Measurements from ENCODE around the gene MAP3K5. TPM values are rescaled to one million over a fixed set of nuclear protein-coding genes. Genes with fewer than 3 reads are reported as not detected.

MAP3K5 gene
- total and polyA plus RNA-seq, 2 donors (not counting 3 experiments of a cell fraction or from before 2014, with no cell fraction given): 1.5 to 7.0 TPM

- intact Hi-C loops (cut with micrococcal nuclease) (no loop called here), dilution Hi-C loops (cut with MboI; ENCODE audit: extremely low pct_ligation_motif_present, low sequenced_read_pairs) (no loop called here)
- FAIRE-seq: no peak
Observed at GRCh38 chr6:136745300-136745699, 47.0 kb downstream of the MAP3K5 start.

More at GRCh38 chr6:136745300-136745699, 47.0 kb downstream of the MAP3K5 start:
- Histone ChIP-seq H3K9ac (replicated peaks; ENCODE audit: extremely low read depth, insufficient read depth, low read length) (no peak overlapping the region), H3K79me2 (ENCODE audit: control insufficient read depth, insufficient read depth, low read length) (no peaks in the 10 kb centered on the region), H4K20me1 (replicated peaks; ENCODE audit: control insufficient read depth, extremely low read depth, insufficient read depth, low read length) (no peaks in the 10 kb centered on the region), H3K27ac (ENCODE audit: insufficient read depth, low read depth, low read length) (no peak overlapping the region), H3K27me3 (ENCODE audit: control insufficient read depth in 2 of 2, insufficient read depth in 2 of 2, low read length in 2 of 2) (no peaks in the 10 kb centered on the region), H2AFZ (ENCODE audit: low read depth, low read length) (no peak overlapping the region), H3K4me3 (replicated peaks in 1 of 3; ENCODE audit: insufficient read depth in 1 of 3, low read depth in 1 of 3, low read length in 3 of 3) (no peak overlapping the region), H3K9me3 (replicated peaks; ENCODE audit: control insufficient read depth, insufficient read depth, low read length) (no peaks in the 10 kb centered on the region), H3K4me2 (ENCODE audit: insufficient read depth, low read length) (no peak overlapping the region), H3K4me1 (ENCODE audit: control insufficient read depth, extremely low read depth, insufficient read depth, low read length) (no peaks in the 10 kb centered on the region), H3K36me3 (ENCODE audit: control insufficient read depth in 2 of 2, extremely low read depth in 1 of 2, insufficient read depth in 2 of 2, low read length in 2 of 2) (no peaks in the 10 kb centered on the region), H3K9me1 (replicated peaks; ENCODE audit: control insufficient read depth, extremely low read depth, insufficient read depth, low read length) (no peaks in the 10 kb centered on the region)
- POLR2A ChIA-PET: no interaction called here
- DNase-seq (ENCODE audit: low read depth, low spot score): no peak
- no peak for TF ChIP-seq FOS (IDR thresholded peaks at IDR 0.05; ENCODE audit: borderline replicate concordance, insufficient read depth, low read length)
- no peak for TF ChIP-seq EZH2 (IDR thresholded peaks at IDR 0.05; ENCODE audit: borderline replicate concordance, low read depth, low read length, severe bottlenecking)
- no peak for TF ChIP-seq POLR2AphosphoS5 (IDR thresholded peaks at IDR 0.05; ENCODE audit: insufficient read depth, low read depth, low read length)
- TF ChIP-seq MAX (IDR thresholded peaks at IDR 0.05; ENCODE audit: insufficient read depth, insufficient read length): no peak
- no peak for TF ChIP-seq MYC (IDR thresholded peaks at IDR 0.05; ENCODE audit: low read depth, low read length)
- no peak for TF ChIP-seq CTCF (IDR thresholded peaks at IDR 0.05; ENCODE audit: extremely low read depth in 1 of 2, insufficient read depth in 1 of 2, low read depth in 1 of 2, low read length in 2 of 2)
- TF ChIP-seq JUN (IDR thresholded peaks at IDR 0.05; ENCODE audit: borderline replicate concordance, insufficient read depth, insufficient read length, low read depth): no peak
- no peak for TF ChIP-seq POLR2A (IDR thresholded peaks at IDR 0.05; ENCODE audit: low read depth, low read length)
- TF ChIP-seq GATA2 (IDR thresholded peaks at IDR 0.05; ENCODE audit: insufficient read depth, insufficient read length, low read depth, low read length): no peak
- no TSS peak for BruUV-seq (replicated peaks)
- CTCF ChIA-PET: interaction anchor here (0.6 to 3.5 kb wide), 4 partner anchors 29 to 100 kb away, joined by 3 to 14 read pairs (median 4); partner anchors contain the start of gene MAP3K5

Measured in endothelial cell of umbilical vein (primary cell).